ENCODE data around the gene DIS3L2. TPM values are rescaled to one million over a fixed set of nuclear protein-coding genes. Genes with fewer than 3 reads are reported as not detected.

The DIS3L2 gene
- total and polyA plus RNA-seq, 2 of the 4 experiments (the other 2 are of a cell fraction): 14.7 to 19.2 TPM

DNA sequence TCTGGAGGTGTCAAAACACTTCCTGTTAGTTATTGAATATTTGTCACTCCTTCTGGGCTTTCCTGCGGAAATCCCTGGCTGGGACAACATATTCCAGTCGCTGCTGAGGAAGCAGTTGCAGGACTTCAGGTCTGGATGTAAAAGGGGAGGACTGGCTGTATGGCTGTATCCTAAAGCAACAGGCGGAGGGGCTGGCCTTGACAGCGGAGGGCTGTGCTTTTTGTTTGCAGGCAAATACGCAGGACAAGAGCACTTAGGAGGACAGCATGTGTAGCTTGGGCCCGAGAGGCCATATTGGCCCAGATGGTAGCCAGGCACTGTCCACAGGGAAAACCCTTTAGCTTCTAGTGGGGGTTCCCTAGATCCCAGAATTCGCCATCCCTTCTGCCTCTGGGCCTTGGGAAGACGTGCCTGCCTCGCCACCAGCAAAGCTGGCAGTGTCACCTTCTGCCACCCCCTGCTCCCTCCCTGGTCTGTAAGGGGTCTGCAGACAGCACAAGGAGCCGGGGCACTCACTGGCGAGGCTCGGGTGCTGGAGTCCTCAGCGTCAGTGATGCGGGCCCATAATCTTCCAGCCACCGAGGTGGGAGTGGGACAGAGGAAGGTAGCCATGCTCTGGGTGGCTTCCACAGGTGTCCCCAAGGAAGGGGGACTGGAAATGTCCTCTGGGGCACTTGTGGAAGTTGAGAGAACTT lies 42.0 kb upstream of the DIS3L2 start:
- no peaks in the 10 kb centered on the region for H3K4me1 ChIP-seq (ENCODE audit: control insufficient read depth, insufficient read depth, low read length)
- in situ Hi-C loops (cut with MboI; ENCODE audit: low sequenced_read_pairs): no loop called here
- H3K4ac ChIP-seq (ENCODE audit: low read depth, low read length): no peak overlapping the region
- no peak overlapping the region for H3K27ac ChIP-seq (ENCODE audit: insufficient read depth, low read length)
- no peaks in the 10 kb centered on the region for H4K20me1 ChIP-seq (ENCODE audit: insufficient read depth, low read length)
- H3K79me1 ChIP-seq (ENCODE audit: low read depth in 1 of 2, low read length in 2 of 2): no peaks in the 10 kb centered on the region
- no peak overlapping the region for H3K18ac ChIP-seq (ENCODE audit: low read depth, low read length)
- H3K9me3 ChIP-seq (ENCODE audit: control insufficient read depth, insufficient read depth, low read length): no peaks in the 10 kb centered on the region
- H4K5ac ChIP-seq (ENCODE audit: low read depth, low read length): no peak overlapping the region
- no peak overlapping the region for H2AK5ac ChIP-seq (ENCODE audit: low read depth, low read length)
- CTCF ChIA-PET: no interaction called here
- H2BK120ac ChIP-seq (ENCODE audit: low read depth, low read length): no peak overlapping the region
- no peak overlapping the region for H4K8ac ChIP-seq (ENCODE audit: low read depth in 2 of 2, low read length in 2 of 2)
- H2BK20ac ChIP-seq (ENCODE audit: low read depth, low read length): no peak overlapping the region
- H3K4me2 ChIP-seq (ENCODE audit: low read depth, low read length): no peak overlapping the region
- H4K91ac ChIP-seq (ENCODE audit: insufficient read depth, low read depth, low read length): no peak overlapping the region
- no peak overlapping the region for H3K4me3 ChIP-seq (ENCODE audit: insufficient read depth, low read depth, low read length)
- no peak overlapping the region for H3K14ac ChIP-seq (replicated peaks; ENCODE audit: low read depth, low read length)
- no peak overlapping the region for H2AFZ ChIP-seq (replicated peaks; ENCODE audit: low read length, poor library complexity)
- DNase-seq (no peak), ATAC-seq (ENCODE audit: low read depth) (no peak)
- no peaks in the 10 kb centered on the region for H3K9me1 ChIP-seq (ENCODE audit: insufficient read depth, low read length)
- H3K27me3 ChIP-seq (ENCODE audit: control insufficient read depth, insufficient read depth, low read length): peaks cover 40% of the 10 kb centered on the region
- dilution Hi-C loops (cut with HindIII; ENCODE audit: low sequenced_read_pairs, unreplicated experiment): no loop called here
- BruUV-seq (replicated peaks): no TSS peak
- no peak overlapping the region for H3K56ac ChIP-seq (ENCODE audit: extremely low read depth, insufficient read depth, low read length)
- WGBS, 2 experiments (ENCODE audit: extremely low coverage in 2 of 2, insufficient read length in 1 of 2): 67% methylated on average over 2 of the region's 15 CpGs; no CpG with 5 or more reads in 1 of the 2 experiments
- no peak overlapping the region for H3K23ac ChIP-seq (ENCODE audit: low read depth, low read length)
- H2BK5ac ChIP-seq (ENCODE audit: low read depth, low read length, poor library complexity, severe bottlenecking): no peak overlapping the region
- no peak overlapping the region for H3K9ac ChIP-seq (ENCODE audit: low read depth, low read length)
- POLR2A ChIA-PET (ENCODE audit: unreplicated experiment): no interaction called here
- no peak for TF ChIP-seq RCOR1 (IDR thresholded peaks at IDR 0.05; ENCODE audit: insufficient replicate concordance, low read length)
- TF ChIP-seq, protein P1, sequence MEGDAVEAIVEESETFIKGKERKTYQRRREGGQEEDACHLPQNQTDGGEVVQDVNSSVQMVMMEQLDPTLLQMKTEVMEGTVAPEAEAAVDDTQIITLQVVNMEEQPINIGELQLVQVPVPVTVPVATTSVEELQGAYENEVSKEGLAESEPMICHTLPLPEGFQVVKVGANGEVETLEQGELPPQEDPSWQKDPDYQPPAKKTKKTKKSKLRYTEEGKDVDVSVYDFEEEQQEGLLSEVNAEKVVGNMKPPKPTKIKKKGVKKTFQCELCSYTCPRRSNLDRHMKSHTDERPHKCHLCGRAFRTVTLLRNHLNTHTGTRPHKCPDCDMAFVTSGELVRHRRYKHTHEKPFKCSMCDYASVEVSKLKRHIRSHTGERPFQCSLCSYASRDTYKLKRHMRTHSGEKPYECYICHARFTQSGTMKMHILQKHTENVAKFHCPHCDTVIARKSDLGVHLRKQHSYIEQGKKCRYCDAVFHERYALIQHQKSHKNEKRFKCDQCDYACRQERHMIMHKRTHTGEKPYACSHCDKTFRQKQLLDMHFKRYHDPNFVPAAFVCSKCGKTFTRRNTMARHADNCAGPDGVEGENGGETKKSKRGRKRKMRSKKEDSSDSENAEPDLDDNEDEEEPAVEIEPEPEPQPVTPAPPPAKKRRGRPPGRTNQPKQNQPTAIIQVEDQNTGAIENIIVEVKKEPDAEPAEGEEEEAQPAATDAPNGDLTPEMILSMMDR (conservative IDR thresholded peaks at IDR 0.05; ENCODE audit: low read depth, low read length): no peak
- TF ChIP-seq NFE2L2 (IDR thresholded peaks at IDR 0.05; ENCODE audit: low read depth, low read length): no peak
- TF ChIP-seq MAZ (IDR thresholded peaks at IDR 0.05; ENCODE audit: borderline replicate concordance, low read depth, low read length): no peak
- TF ChIP-seq POLR2A (IDR thresholded peaks at IDR 0.05; ENCODE audit: low read depth, low read length): no peak
- no peak for TF ChIP-seq CEBPB (IDR thresholded peaks at IDR 0.05; ENCODE audit: low read depth, low read length)
- no peak for TF ChIP-seq BHLHE40 (IDR thresholded peaks at IDR 0.05; ENCODE audit: low read depth, low read length)
- TF ChIP-seq RFX5 (IDR thresholded peaks at IDR 0.05; ENCODE audit: low read depth, low read length): no peak
- no peak for TF ChIP-seq CHD1 (IDR thresholded peaks at IDR 0.05; ENCODE audit: low read depth, low read length)
- TF ChIP-seq MXI1 (IDR thresholded peaks at IDR 0.05; ENCODE audit: borderline replicate concordance, low read depth, low read length): no peak
- no peak overlapping the region for H2BK15ac ChIP-seq (ENCODE audit: low read depth, low read length)
- no peak overlapping the region for H2AK9ac ChIP-seq (replicated peaks; ENCODE audit: low read depth, low read length, poor library complexity)
- no peaks in the 10 kb centered on the region for H3K36me3 ChIP-seq (ENCODE audit: control insufficient read depth, insufficient read depth, low read length)
- intact Hi-C loops (cut with micrococcal nuclease): no loop called here
